Glomerular endothelial cell (primary cell): ENCODE data around the gene LARP7. TPM values are rescaled to one million over a fixed set of nuclear protein-coding genes. Genes with fewer than 3 reads are reported as not detected.
"Not testable (repeated sequence)": the region's sequence is repeated elsewhere in the genome, so short reads cannot be mapped to it uniquely, and the experiment has no call there.

Experiments used
- DNase-seq: peaks from one replicate; pipeline ENCODE4 v3.0.0-alpha.2; 2011; ENCODE audit warnings: low read depth, low spot score; ENCODE audit errors: extremely low read depth
- total RNA-seq: library from RNA; depleted of rRNA; stranded (reverse); fragments of >200 nt; gene quantifications from 2 replicates; pipeline ENCODE4 v1.2.3, GENCODE V29; 2015

Gene LARP7
- total RNA-seq, 1 donor from 2014 or later = 31.9 TPM

- no peak for DNase-seq
Measured at GRCh38 chr4:112649055-112649408, 12.1 kb downstream of the LARP7 start.

- no peak for DNase-seq
Measured at GRCh38 chr4:112650332-112650731, 13.4 kb downstream of the LARP7 start.

- no peak for DNase-seq
Measured at GRCh38 chr4:112651641-112652040, 14.7 kb downstream of the LARP7 start.

GRCh38 chr4:112652216-112652615, 15.3 kb downstream of the LARP7 start:
- no peak for DNase-seq

GRCh38 chr4:112655270-112655669, 18.3 kb downstream of the LARP7 start:
- no peak for DNase-seq

GRCh38 chr4:112656115-112656514, 19.2 kb downstream of the LARP7 start:
- DNase-seq = not testable (repeated sequence)

- no peak for DNase-seq
Measured at GRCh38 chr4:112664611-112665010, 27.7 kb downstream of the LARP7 start.

- DNase-seq = no peak
Measured at GRCh38 chr4:112668131-112668530, 31.2 kb downstream of the LARP7 start.

GRCh38 chr4:112673076-112673475, 36.1 kb downstream of the LARP7 start:
- no peak for DNase-seq

GRCh38 chr4:112673686-112674085, 36.7 kb downstream of the LARP7 start:
- DNase-seq = no peak

GRCh38 chr4:112674376-112674775, 37.4 kb downstream of the LARP7 start:
- no peak for DNase-seq

- DNase-seq = no peak
Measured at GRCh38 chr4:112677519-112678091, 40.7 kb downstream of the LARP7 start.

GRCh38 chr4:112680996-112681395, 44.1 kb downstream of the LARP7 start:
- no peak for DNase-seq

GRCh38 chr4:112693507-112693906, 56.6 kb downstream of the LARP7 start:
- no peak for DNase-seq

GRCh38 chr4:112700679-112701078, 63.7 kb downstream of the LARP7 start:
- no peak for DNase-seq

- DNase-seq = no peak
Measured at GRCh38 chr4:112702892-112703291, 65.9 kb downstream of the LARP7 start.

GRCh38 chr4:112704322-112704721, 67.4 kb downstream of the LARP7 start:
- no peak for DNase-seq

- no peak for DNase-seq
Measured at GRCh38 chr4:112704991-112705845, 68.3 kb downstream of the LARP7 start.

GRCh38 chr4:112705891-112706839, 69.2 kb downstream of the LARP7 start:
- not testable (repeated sequence) for DNase-seq

- DNase-seq = no peak
Measured at GRCh38 chr4:112706840-112707207, 69.9 kb downstream of the LARP7 start.
